ENCODE results near the gene PSME1. TPM values are rescaled to one million over a fixed set of nuclear protein-coding genes. Genes with fewer than 3 reads are reported as not detected.

Gene PSME1
- total and polyA plus RNA-seq, 2 of the 13 experiments (the other 11 are each of a cell fraction or from before 2014, with no cell fraction given), result 159 to 608 TPM

- no peak for TF ChIP-seq AHDC1 (CRISPR knock-in tag; IDR thresholded peaks at IDR 0.05; ENCODE audit: borderline replicate concordance)
- TF ChIP-seq LRRFIP1 (CRISPR knock-in tag; conservative IDR thresholded peaks at IDR 0.05), result peak; percentile 14; the same call in 1 of the 2 replicates
- no peak; the same call in 1 of the 2 replicates for TF ChIP-seq ZC3H4 (CRISPR knock-in tag; IDR thresholded peaks at IDR 0.05; ENCODE audit: borderline replicate concordance)
- TF ChIP-seq ZNF546 (CRISPR knock-in tag; conservative IDR thresholded peaks at IDR 0.05), result peak; percentile 77
- no peak for TF ChIP-seq ARID3A (IDR thresholded peaks at IDR 0.05; ENCODE audit: low read depth, low read length)
- TF ChIP-seq ZFY (CRISPR knock-in tag; IDR thresholded peaks at IDR 0.05), result peak; percentile 94
- peak; percentile 9; the same call in 1 of the 2 replicates for TF ChIP-seq SIX1 (CRISPR knock-in tag; IDR thresholded peaks at IDR 0.05; ENCODE audit: borderline replicate concordance)
- peak; percentile 50; the same call in 1 of the 2 replicates for TF ChIP-seq SIX4 (CRISPR knock-in tag; IDR thresholded peaks at IDR 0.05)
- no peak for TF ChIP-seq FOSL1 (CRISPR knock-in tag; IDR thresholded peaks at IDR 0.05; ENCODE audit: borderline replicate concordance)
- TF ChIP-seq FOXP4 (CRISPR knock-in tag; IDR thresholded peaks at IDR 0.05), result peak; percentile 50; the same call in 1 of the 2 replicates
- peak; percentile 80 for TF ChIP-seq ZNF335 (CRISPR knock-in tag; IDR thresholded peaks at IDR 0.05)
- TF ChIP-seq ZNF33B (CRISPR knock-in tag; IDR thresholded peaks at IDR 0.05), result peak; percentile 79
- peak; percentile 90 for TF ChIP-seq SRSF1 (optimal IDR thresholded peaks at IDR 0.05; ENCODE audit: low read depth, low read length)
- TF ChIP-seq SNRNP70 (IDR thresholded peaks at IDR 0.05; ENCODE audit: low read depth, low read length), result no peak
- TF ChIP-seq TGIF2 (CRISPR knock-in tag; IDR thresholded peaks at IDR 0.05), result no peak; the same call in 1 of the 2 replicates
These were observed at the start of gene PSME1 (continued) for GRCh38 chr14:24135834-24136683.

All from HepG2 (cell line).